A549 (cell line): ENCODE measurements around the gene SASH1.

Experiments
- HEYL ChIP-seq: fragments of 250-450 bp; sonication (Bioruptor Pico); IDR thresholded peaks from 2 replicates; pipeline ENCODE4 v1.8.0; 2021; ENCODE audit warnings: mild to moderate bottlenecking, moderate library complexity
- JUN ChIP-seq, 2 experiments: fragments of >200 bp; sonication (Bioruptor Twin); formaldehyde crosslinking; IDR thresholded peaks; 2 replicates in 1 of 2; 3 replicates in 1 of 2; pipeline ENCODE4 v1.6.1; 2016 to 2017
- NPAS2 ChIP-seq: fragments of 250-450 bp; sonication (Bioruptor Pico); IDR thresholded peaks from 2 replicates; pipeline ENCODE4 v1.8.0; 2022; ENCODE audit warnings: mild to moderate bottlenecking, moderate library complexity, borderline replicate concordance
- PBX3 ChIP-seq: IDR thresholded peaks from 2 replicates; pipeline ENCODE4 v1.6.1; 2012
- POLR2A ChIP-seq: IDR thresholded peaks from 2 replicates; pipeline ENCODE4 v1.6.1; 2012; ENCODE audit warnings: mild to moderate bottlenecking, low read length
- RAD21 ChIP-seq, 2 experiments: fragments of >200 bp in 1 of 2; sonication (Bioruptor Twin) in 1 of 2; formaldehyde crosslinking in 1 of 2; IDR thresholded peaks in 1 of 2; conservative IDR thresholded peaks in 1 of 2; 2 replicates in 1 of 2; 3 replicates in 1 of 2; pipeline ENCODE4 v1.6.1; 2012 to 2018; ENCODE audit warnings: inconsistent platforms in 1 of 2
- RNF2 ChIP-seq: fragments of 200-600 bp; sonication (generic); IDR thresholded peaks from 2 replicates; pipeline ENCODE4 v1.6.1; 2016; ENCODE audit warnings: low read depth, mild to moderate bottlenecking, antibody characterized with exemption, moderate library complexity, borderline replicate concordance
- TF ChIP-seq, protein P1 (sequence below): fragments of >200 bp; sonication (Bioruptor Twin); formaldehyde crosslinking; IDR thresholded peaks from 3 replicates; pipeline ENCODE4 v1.5.1; 2016
- TF ChIP-seq, protein P2 (sequence below): fragments of 450-650 bp; IDR thresholded peaks from 2 replicates; pipeline ENCODE4 v1.6.1; 2014; ENCODE audit warnings: antibody characterized with exemption
- TF ChIP-seq, protein P3 (sequence below): IDR thresholded peaks from 2 replicates; pipeline ENCODE4 v1.6.1; 2012

DNA sequence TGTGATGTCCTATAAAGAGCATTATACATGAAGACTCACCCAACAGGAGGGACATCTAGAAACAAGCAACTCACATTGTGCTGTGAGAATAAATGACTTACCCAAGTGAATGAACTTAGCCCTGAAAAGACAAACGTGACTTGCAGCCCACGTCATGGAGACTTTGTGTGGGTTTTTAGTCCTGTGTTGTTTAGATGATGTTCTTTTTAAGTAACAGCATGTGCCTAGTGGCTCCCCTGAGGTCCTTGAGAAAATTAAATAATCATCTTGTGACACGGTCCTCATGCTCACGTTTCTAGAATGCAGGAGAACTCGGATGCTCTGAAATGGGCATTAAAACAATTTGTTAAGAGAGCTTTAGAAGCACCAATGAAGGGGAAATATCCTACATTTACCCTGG, 165.1 kb downstream of the SASH1 start:
- TF ChIP-seq, protein P1, sequence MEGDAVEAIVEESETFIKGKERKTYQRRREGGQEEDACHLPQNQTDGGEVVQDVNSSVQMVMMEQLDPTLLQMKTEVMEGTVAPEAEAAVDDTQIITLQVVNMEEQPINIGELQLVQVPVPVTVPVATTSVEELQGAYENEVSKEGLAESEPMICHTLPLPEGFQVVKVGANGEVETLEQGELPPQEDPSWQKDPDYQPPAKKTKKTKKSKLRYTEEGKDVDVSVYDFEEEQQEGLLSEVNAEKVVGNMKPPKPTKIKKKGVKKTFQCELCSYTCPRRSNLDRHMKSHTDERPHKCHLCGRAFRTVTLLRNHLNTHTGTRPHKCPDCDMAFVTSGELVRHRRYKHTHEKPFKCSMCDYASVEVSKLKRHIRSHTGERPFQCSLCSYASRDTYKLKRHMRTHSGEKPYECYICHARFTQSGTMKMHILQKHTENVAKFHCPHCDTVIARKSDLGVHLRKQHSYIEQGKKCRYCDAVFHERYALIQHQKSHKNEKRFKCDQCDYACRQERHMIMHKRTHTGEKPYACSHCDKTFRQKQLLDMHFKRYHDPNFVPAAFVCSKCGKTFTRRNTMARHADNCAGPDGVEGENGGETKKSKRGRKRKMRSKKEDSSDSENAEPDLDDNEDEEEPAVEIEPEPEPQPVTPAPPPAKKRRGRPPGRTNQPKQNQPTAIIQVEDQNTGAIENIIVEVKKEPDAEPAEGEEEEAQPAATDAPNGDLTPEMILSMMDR, result no peak
- no peak for TF ChIP-seq POLR2A
- TF ChIP-seq, protein P2, sequence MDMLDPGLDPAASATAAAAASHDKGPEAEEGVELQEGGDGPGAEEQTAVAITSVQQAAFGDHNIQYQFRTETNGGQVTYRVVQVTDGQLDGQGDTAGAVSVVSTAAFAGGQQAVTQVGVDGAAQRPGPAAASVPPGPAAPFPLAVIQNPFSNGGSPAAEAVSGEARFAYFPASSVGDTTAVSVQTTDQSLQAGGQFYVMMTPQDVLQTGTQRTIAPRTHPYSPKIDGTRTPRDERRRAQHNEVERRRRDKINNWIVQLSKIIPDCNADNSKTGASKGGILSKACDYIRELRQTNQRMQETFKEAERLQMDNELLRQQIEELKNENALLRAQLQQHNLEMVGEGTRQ, result no peak
- TF ChIP-seq, protein P3, sequence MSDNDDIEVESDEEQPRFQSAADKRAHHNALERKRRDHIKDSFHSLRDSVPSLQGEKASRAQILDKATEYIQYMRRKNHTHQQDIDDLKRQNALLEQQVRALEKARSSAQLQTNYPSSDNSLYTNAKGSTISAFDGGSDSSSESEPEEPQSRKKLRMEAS, result no peak
- no peak for TF ChIP-seq NPAS2 (CRISPR knock-in tag)
- TF ChIP-seq RAD21 (conservative IDR thresholded peaks at IDR 0.05 in 1 of 2, IDR thresholded peaks at IDR 0.05 in 1 of 2), result no peak
- TF ChIP-seq HEYL, result no peak
- TF ChIP-seq JUN (IDR thresholded peaks at IDR 0.05), result no peak
- TF ChIP-seq RNF2, result no peak
- TF ChIP-seq PBX3, result no peak
